GM12801 (cell line): Measurements from ENCODE around the gene TELO2.

Experiments
- TF ChIP-seq, protein P1 (sequence below): IDR thresholded peaks from one replicate; pipeline ENCODE4 v1.5.1; 2011; ENCODE audit warnings: control low read depth; ENCODE audit not compliant: insufficient read length; ENCODE audit errors: extremely low read depth

Gene TELO2

DNA sequence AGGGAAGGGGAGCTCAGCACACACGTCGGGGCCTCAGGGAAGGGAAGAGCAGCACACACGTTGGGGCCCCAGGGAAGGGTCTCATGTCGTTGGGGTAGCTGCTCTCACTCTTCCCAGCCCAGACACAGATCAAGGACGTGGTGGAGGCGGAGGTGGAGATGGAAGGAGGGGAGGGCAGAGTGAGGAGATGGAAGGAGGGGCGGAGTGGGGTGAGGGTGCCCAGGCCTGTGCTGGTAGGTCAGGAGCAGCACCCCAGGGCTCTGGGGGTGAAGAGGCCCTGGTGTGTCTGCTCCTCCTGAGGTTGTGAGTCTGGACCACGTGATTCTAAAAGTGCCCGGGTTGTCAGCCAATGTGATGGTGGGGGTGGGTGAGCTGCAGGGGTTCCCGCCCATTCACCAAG is 33.2 kb upstream of the TELO2 start:
- TF ChIP-seq, protein P1, sequence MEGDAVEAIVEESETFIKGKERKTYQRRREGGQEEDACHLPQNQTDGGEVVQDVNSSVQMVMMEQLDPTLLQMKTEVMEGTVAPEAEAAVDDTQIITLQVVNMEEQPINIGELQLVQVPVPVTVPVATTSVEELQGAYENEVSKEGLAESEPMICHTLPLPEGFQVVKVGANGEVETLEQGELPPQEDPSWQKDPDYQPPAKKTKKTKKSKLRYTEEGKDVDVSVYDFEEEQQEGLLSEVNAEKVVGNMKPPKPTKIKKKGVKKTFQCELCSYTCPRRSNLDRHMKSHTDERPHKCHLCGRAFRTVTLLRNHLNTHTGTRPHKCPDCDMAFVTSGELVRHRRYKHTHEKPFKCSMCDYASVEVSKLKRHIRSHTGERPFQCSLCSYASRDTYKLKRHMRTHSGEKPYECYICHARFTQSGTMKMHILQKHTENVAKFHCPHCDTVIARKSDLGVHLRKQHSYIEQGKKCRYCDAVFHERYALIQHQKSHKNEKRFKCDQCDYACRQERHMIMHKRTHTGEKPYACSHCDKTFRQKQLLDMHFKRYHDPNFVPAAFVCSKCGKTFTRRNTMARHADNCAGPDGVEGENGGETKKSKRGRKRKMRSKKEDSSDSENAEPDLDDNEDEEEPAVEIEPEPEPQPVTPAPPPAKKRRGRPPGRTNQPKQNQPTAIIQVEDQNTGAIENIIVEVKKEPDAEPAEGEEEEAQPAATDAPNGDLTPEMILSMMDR, result no peak

- TF ChIP-seq, protein P1, result no peak
Observed at GRCh38 chr16:1460602-1461138, 32.5 kb upstream of the TELO2 start.

DNA sequence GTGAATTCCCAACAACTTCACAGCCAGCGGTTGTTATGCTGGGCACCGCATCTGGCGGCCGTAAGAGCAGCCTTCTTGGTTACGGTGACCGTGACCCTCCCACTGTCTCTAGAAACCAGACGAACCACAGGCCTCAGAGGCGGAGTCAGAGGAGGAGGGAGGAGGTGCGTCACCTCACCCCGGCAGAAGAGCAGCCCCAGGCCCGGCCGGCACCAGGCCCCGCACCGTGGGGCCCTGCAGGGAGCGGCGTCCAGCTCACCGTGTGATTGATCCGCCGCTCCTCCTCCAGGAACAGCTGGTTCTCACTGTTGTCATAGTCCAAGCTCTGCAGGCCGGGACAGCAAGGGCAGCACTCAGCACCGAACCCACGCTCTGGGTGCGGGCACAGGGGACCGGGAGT is 32.0 kb upstream of the TELO2 start:
- TF ChIP-seq, protein P1, result no peak

- TF ChIP-seq, protein P1, result no peak
Observed at GRCh38 chr16:1464196-1464893, 28.8 kb upstream of the TELO2 start.

DNA sequence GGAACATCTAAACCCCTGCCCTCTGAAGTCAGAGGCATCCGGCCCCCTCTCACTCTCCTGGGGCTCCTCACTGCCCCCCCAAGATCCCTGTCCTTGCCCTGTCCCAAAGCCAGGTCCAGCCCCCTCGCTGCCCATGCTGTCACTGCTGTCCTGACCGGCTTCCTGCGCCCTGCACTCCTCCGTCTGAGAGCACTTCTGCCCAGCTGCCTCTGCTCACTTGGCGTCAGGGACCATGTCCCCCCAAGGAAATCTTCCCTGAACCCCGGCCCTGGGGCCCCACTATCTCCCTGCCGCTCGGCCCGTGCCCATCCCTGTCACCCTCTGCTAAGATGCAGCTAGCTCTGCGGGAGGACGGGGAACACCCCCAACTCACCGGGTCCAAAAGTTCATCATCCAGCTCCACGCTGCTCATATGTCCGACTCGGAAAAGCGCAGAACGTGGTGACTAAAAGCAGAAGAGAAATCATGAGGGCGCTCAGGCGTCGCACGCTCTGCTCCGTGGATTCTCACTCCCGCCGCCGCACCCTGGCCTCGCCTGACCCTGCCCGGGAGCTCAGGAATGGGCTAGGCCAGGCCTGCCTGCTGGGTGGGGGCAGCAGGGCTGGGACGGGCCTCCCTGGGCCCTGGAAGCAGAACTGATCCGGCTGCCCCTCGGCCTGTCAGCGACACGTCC is 28.1 kb upstream of the TELO2 start:
- TF ChIP-seq, protein P1, result no peak

- TF ChIP-seq, protein P1, result no peak
Observed at GRCh38 chr16:1465567-1465915, 27.6 kb upstream of the TELO2 start.

DNA sequence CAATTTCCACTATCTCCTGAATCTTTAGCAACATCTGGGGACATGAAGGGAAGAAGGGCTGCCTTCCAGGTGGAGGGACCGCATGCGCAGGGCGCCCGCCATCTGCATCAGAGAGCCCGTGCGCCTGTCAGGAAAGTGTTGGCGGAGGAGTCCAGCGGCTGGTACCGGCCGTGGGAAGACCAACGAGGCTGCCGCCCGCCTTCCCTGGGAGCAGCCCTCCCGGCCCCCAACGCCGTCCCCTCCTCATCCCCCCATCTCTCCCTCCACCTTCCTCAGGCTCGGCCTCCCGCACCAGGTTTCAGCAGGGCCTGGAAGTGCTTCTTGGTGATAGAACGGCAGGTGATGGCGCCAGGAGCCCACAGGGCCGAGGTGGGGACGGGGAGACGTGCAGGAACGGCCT is 27.1 kb upstream of the TELO2 start:
- TF ChIP-seq, protein P1, result no peak
